Measurements from ENCODE around the gene ACSL1.

ACSL1 gene

GRCh38 chr4:184818216-184818564 is 7.6 kb downstream of the ACSL1 start:
- DNase-seq (ENCODE audit: low read depth) = no peak
- H3K4me3 ChIP-seq (ENCODE audit: low read length) = no peak overlapping the region
- TF ChIP-seq CTCF (conservative IDR thresholded peaks at IDR 0.05; ENCODE audit: low read length) = no peak

GRCh38 chr4:184817494-184818215 is 8.1 kb downstream of the ACSL1 start:
- H3K4me3 ChIP-seq (ENCODE audit: low read length) = no peak overlapping the region
- no peak for DNase-seq (ENCODE audit: low read depth)
- TF ChIP-seq CTCF (conservative IDR thresholded peaks at IDR 0.05; ENCODE audit: low read length) = no peak

- no peak overlapping the region for H3K4me3 ChIP-seq (ENCODE audit: low read length)
- no peak for DNase-seq (ENCODE audit: low read depth)
- TF ChIP-seq CTCF (conservative IDR thresholded peaks at IDR 0.05; ENCODE audit: low read length) = no peak
Observed at GRCh38 chr4:184816962-184817361, 8.8 kb downstream of the ACSL1 start.

- H3K4me3 ChIP-seq (ENCODE audit: low read length) = peak overlapping the region; percentile 5; the same call in 1 of the 2 replicates
- DNase-seq (ENCODE audit: low read depth) = peak; percentile 59
- TF ChIP-seq CTCF (conservative IDR thresholded peaks at IDR 0.05; ENCODE audit: low read length) = no peak
Observed at GRCh38 chr4:184815046-184815877, 10.5 kb downstream of the ACSL1 start.

- peak; percentile 33 for DNase-seq (ENCODE audit: low read depth)
- H3K4me3 ChIP-seq (ENCODE audit: low read length) = peak overlapping the region; percentile 5; the same call in 1 of the 2 replicates
- no peak for TF ChIP-seq CTCF (conservative IDR thresholded peaks at IDR 0.05; ENCODE audit: low read length)
Observed at GRCh38 chr4:184814686-184815045, 11.1 kb downstream of the ACSL1 start.

- no peak overlapping the region for H3K4me3 ChIP-seq (ENCODE audit: low read length)
- no peak for DNase-seq (ENCODE audit: low read depth)
- TF ChIP-seq CTCF (conservative IDR thresholded peaks at IDR 0.05; ENCODE audit: low read length) = no peak
Observed at GRCh38 chr4:184812651-184813181, 13.1 kb downstream of the ACSL1 start.

- TF ChIP-seq CTCF (conservative IDR thresholded peaks at IDR 0.05; ENCODE audit: low read length) = no peak
- no peak for DNase-seq (ENCODE audit: low read depth)
- no peak overlapping the region for H3K4me3 ChIP-seq (ENCODE audit: low read length)
Observed at GRCh38 chr4:184812199-184812542, 13.6 kb downstream of the ACSL1 start.

All from AG10803 (cell line).